ENCODE measurements around the gene WBP2. TPM values are rescaled to one million over a fixed set of nuclear protein-coding genes. Genes with fewer than 3 reads are reported as not detected.
A peak's percentile ranks its signal among the peaks of the same experiment; 100 is the strongest.

The WBP2 gene
- total and polyA plus RNA-seq, 10 of the 15 experiments (the other 5 are each of a cell fraction or from before 2014, with no cell fraction given): 1.5 to 57.3 (median 27.5) TPM

DNA sequence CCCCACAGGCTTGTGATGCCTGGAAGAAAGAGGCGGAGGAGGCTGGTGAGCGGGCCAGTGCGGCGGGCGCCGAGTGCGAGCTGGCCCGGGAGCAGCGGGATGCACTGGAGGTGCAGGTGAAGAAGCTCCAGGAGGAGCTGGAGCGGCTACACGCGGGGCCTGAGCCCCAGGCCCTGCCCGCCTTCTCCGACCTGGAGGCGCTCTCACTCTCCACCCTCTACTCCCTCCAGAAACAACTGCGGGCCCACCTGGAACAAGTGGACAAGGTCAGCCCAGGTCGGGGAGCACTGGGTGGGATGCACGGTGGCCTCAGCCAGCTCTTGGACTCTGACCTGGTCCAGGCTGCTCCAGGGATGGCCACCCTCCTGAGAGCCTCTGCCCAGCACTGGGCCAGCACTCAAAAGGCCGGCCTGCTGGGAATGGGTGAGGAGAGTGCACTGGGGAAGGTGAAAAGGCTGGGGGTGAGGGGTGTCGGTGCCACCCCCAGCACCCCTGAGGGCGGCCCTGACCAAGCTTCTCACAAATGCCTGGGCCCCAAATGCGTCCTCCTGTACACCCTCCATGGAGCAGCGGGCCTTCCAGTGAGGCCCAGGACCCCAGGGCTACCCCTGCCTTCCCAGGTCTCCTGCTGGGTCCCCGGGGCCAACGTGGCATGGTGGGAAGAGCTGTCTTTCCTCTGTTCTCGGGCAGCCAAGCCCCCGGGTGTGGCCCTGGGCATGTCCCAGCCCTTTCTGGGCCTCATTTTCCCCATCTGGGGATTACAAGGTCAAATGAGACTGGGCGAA lies 31.7 kb downstream of the WBP2 start:
- no peaks in the 10 kb centered on the region for H3K79me2 ChIP-seq (ENCODE audit: control insufficient read depth, insufficient read depth, low read length)
- H3K27me3 ChIP-seq (replicated peaks in 1 of 2; ENCODE audit: control insufficient read depth in 2 of 2, insufficient read depth in 2 of 2, low read length in 1 of 2): no peaks in the 10 kb centered on the region
- H3K4me1 ChIP-seq (ENCODE audit: control insufficient read depth, insufficient read depth, low read length): no peaks in the 10 kb centered on the region
- H3K36me3 ChIP-seq (ENCODE audit: control insufficient read depth in 2 of 2, insufficient read depth in 2 of 2, low read length in 1 of 2): peaks cover 14% of the 10 kb centered on the region in 2 experiments; a peak in 3 of 4 replicates
- H2AFZ ChIP-seq (ENCODE audit: control insufficient read depth, low read depth, low read length): no peak overlapping the region
- FAIRE-seq: no peak
- in situ Hi-C loops (cut with MboI): no loop called here
- H3K27ac ChIP-seq (ENCODE audit: control insufficient read depth, insufficient read depth): no peak overlapping the region
- intact Hi-C loops (cut with micrococcal nuclease; ENCODE audit: unreplicated experiment): no loop called here
- H4K20me1 ChIP-seq (ENCODE audit: control insufficient read depth, insufficient read depth): no peaks in the 10 kb centered on the region
- no peak for ATAC-seq
- no peak overlapping the region for H3K4me3 ChIP-seq
- BruUV-seq (replicated peaks): no TSS peak
- ChIA-PET RAD21 (ENCODE audit: unreplicated experiment) (no interaction called here), POLR2A (interaction anchor here (0.6 to 2.0 kb wide), 4 partner anchors 15 to 81 kb away, joined by 3 to 7 read pairs (median 4); partner anchors contain the start of gene WBP2), SMC1A (ENCODE audit: uncharacterized antibody, unreplicated experiment) (no interaction called here), CTCF (interaction anchor here (0.5 kb wide), 1 partner anchor 27 kb away, joined by 4 read pairs; no protein-coding TSS in a partner anchor)
- 94% methylated on average over 19 of the region's 28 CpGs for WGBS (ENCODE audit: insufficient coverage, insufficient replicate concordance, low lambda C conversion rate, missing lambda C conversion rate)
- H3K9me3 ChIP-seq (replicated peaks; ENCODE audit: control insufficient read depth, insufficient read depth, low read length): no peaks in the 10 kb centered on the region
- TF ChIP-seq ZNF384 (IDR thresholded peaks at IDR 0.05; ENCODE audit: borderline replicate concordance, low read depth, low read length): no peak
- TF ChIP-seq POLR2A (IDR thresholded peaks at IDR 0.05; ENCODE audit: low read depth, low read length): peak; percentile 57; the same call in 1 of the 2 replicates
- no peak for TF ChIP-seq YY1 (IDR thresholded peaks at IDR 0.05; ENCODE audit: low read depth, low read length)
- no peak for TF ChIP-seq BCL11A (IDR thresholded peaks at IDR 0.05; ENCODE audit: low read depth, low read length)
- TF ChIP-seq JUND (IDR thresholded peaks at IDR 0.05; ENCODE audit: low read depth, low read length): no peak
- TF ChIP-seq SRF (IDR thresholded peaks at IDR 0.05; ENCODE audit: low read depth in 2 of 2, low read length in 2 of 2): no peak
- H3K9ac ChIP-seq (ENCODE audit: control insufficient read depth, insufficient read depth, low read length): no peak overlapping the region
- no peak for DNase-seq (ENCODE audit: low read depth, low spot score)
- no peak overlapping the region for H3K4me2 ChIP-seq (ENCODE audit: control insufficient read depth, insufficient read depth)

DNA sequence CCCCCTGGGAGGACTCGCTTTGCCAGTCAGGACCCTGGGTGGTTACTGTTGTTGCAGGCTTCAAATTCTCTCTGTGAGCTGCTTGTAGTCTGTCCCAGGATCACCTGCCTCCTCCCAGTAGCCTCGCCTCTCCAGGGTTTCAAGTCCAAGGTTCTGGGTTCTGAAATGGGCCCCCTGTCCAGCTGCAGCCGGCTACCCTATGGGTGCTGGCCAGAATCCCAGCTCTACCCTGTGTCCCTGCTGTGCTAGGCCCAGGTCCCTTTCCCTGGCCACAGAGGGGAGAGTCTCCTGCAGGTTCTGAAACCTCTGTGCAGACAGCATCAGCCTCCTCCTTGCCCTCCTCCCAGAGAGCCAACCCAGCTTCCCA lies 32.4 kb downstream of the WBP2 start:
- Histone ChIP-seq H3K9me3 (replicated peaks; ENCODE audit: control insufficient read depth, insufficient read depth, low read length) (no peaks in the 10 kb centered on the region), H3K4me2 (ENCODE audit: control insufficient read depth, insufficient read depth) (no peak overlapping the region), H4K20me1 (ENCODE audit: control insufficient read depth, insufficient read depth) (no peaks in the 10 kb centered on the region), H3K4me1 (ENCODE audit: control insufficient read depth, insufficient read depth, low read length) (no peaks in the 10 kb centered on the region), H3K79me2 (ENCODE audit: control insufficient read depth, insufficient read depth, low read length) (no peaks in the 10 kb centered on the region), H3K27ac (ENCODE audit: control insufficient read depth, insufficient read depth) (no peak overlapping the region), H3K27me3 (replicated peaks in 1 of 2; ENCODE audit: control insufficient read depth in 2 of 2, insufficient read depth in 2 of 2, low read length in 1 of 2) (no peaks in the 10 kb centered on the region), H3K9ac (ENCODE audit: control insufficient read depth, insufficient read depth, low read length) (no peak overlapping the region), H2AFZ (ENCODE audit: control insufficient read depth, low read depth, low read length) (no peak overlapping the region), H3K36me3 (ENCODE audit: control insufficient read depth in 2 of 2, insufficient read depth in 2 of 2, low read length in 1 of 2) (peaks cover 11 to 18% of the 10 kb centered on the region in 2 experiments; a peak in 3 of 4 replicates), H3K4me3 (no peak overlapping the region)
- in situ Hi-C loops (cut with MboI): no loop called here
- BruUV-seq (replicated peaks): no TSS peak
- POLR2A ChIA-PET: interaction anchor here (0.7 to 2.0 kb wide), 3 partner anchors 14 to 81 kb away, joined by 3 to 7 read pairs (median 5); partner anchors contain the start of gene WBP2
- SMC1A ChIA-PET (ENCODE audit: uncharacterized antibody, unreplicated experiment): no interaction called here
- intact Hi-C loops (cut with micrococcal nuclease; ENCODE audit: unreplicated experiment): no loop called here
- no peak for FAIRE-seq
- no peak for ATAC-seq
- DNase-seq (ENCODE audit: low read depth, low spot score): no peak
- WGBS (ENCODE audit: insufficient coverage, insufficient replicate concordance, low lambda C conversion rate, missing lambda C conversion rate): 94% methylated on average over 3 of the region's 3 CpGs
- RAD21 ChIA-PET (ENCODE audit: unreplicated experiment): no interaction called here
- CTCF ChIA-PET: no interaction called here
- TF ChIP-seq CEBPB (IDR thresholded peaks at IDR 0.05; ENCODE audit: borderline replicate concordance in 1 of 2, low read depth in 2 of 2, low read length in 2 of 2) (no peak), PAX5 (IDR thresholded peaks at IDR 0.05; ENCODE audit: borderline replicate concordance, low read depth, low read length) (no peak), TBL1XR1 (IDR thresholded peaks at IDR 0.05; ENCODE audit: low read depth, low read length) (no peak), SMARCA5 (IDR thresholded peaks at IDR 0.05) (no peak), IKZF2 (IDR thresholded peaks at IDR 0.05) (no peak), IRF4 (IDR thresholded peaks at IDR 0.05; ENCODE audit: low read depth, low read length) (no peak)
- TF ChIP-seq, protein P1, sequence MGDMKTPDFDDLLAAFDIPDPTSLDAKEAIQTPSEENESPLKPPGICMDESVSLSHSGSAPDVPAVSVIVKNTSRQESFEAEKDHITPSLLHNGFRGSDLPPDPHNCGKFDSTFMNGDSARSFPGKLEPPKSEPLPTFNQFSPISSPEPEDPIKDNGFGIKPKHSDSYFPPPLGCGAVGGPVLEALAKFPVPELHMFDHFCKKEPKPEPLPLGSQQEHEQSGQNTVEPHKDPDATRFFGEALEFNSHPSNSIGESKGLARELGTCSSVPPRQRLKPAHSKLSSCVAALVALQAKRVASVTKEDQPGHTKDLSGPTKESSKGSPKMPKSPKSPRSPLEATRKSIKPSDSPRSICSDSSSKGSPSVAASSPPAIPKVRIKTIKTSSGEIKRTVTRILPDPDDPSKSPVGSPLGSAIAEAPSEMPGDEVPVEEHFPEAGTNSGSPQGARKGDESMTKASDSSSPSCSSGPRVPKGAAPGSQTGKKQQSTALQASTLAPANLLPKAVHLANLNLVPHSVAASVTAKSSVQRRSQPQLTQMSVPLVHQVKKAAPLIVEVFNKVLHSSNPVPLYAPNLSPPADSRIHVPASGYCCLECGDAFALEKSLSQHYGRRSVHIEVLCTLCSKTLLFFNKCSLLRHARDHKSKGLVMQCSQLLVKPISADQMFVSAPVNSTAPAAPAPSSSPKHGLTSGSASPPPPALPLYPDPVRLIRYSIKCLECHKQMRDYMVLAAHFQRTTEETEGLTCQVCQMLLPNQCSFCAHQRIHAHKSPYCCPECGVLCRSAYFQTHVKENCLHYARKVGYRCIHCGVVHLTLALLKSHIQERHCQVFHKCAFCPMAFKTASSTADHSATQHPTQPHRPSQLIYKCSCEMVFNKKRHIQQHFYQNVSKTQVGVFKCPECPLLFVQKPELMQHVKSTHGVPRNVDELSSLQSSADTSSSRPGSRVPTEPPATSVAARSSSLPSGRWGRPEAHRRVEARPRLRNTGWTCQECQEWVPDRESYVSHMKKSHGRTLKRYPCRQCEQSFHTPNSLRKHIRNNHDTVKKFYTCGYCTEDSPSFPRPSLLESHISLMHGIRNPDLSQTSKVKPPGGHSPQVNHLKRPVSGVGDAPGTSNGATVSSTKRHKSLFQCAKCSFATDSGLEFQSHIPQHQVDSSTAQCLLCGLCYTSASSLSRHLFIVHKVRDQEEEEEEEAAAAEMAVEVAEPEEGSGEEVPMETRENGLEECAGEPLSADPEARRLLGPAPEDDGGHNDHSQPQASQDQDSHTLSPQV (IDR thresholded peaks at IDR 0.05): no peak

Data from GM12878 (cell line).